Trophoblast cell (in vitro differentiated cells and primary cell): ENCODE data around the gene ALG11.
A peak's percentile ranks its signal among the peaks of the same experiment; 100 is the strongest.
"Not testable (repeated sequence)": the region's sequence is repeated elsewhere in the genome, so short reads cannot be mapped to it uniquely, and the experiment has no call there.

Experiments
- DNase-seq, 2 donors: peaks; one replicate each; pipeline ENCODE4 v3.0.0-alpha.2; 2016
- H2AFZ ChIP-seq: 2 replicates; pipeline ENCODE4 v1.6.1; 2013; ENCODE audit warnings: low read length, moderate library complexity, mild to moderate bottlenecking; ENCODE audit not compliant: insufficient read depth, poor library complexity
- H2AK5ac ChIP-seq: 2 replicates; pipeline ENCODE4 v1.6.1; 2013; ENCODE audit warnings: mild to moderate bottlenecking, low read length
- H2BK120ac ChIP-seq: 2 replicates; pipeline ENCODE4 v1.6.1; 2013; ENCODE audit warnings: low read length, mild to moderate bottlenecking, moderate library complexity; ENCODE audit not compliant: insufficient read depth, poor library complexity
- H2BK12ac ChIP-seq: 2 replicates; pipeline ENCODE4 v1.6.1; 2013; ENCODE audit warnings: mild to moderate bottlenecking, low read length, moderate library complexity
- H2BK5ac ChIP-seq: 2 replicates; pipeline ENCODE4 v1.6.1; 2013; ENCODE audit warnings: low read length, low read depth, moderate library complexity, mild to moderate bottlenecking; ENCODE audit not compliant: poor library complexity
- H3K14ac ChIP-seq: 2 replicates; pipeline ENCODE4 v1.6.1; 2013; ENCODE audit warnings: mild to moderate bottlenecking, low read length
- H3K18ac ChIP-seq: 2 replicates; pipeline ENCODE4 v1.6.1; 2013; ENCODE audit warnings: mild to moderate bottlenecking, low read length
- H3K23ac ChIP-seq: 2 replicates; pipeline ENCODE4 v1.6.1; 2013; ENCODE audit warnings: low read length
- H3K27ac ChIP-seq: 2 replicates; pipeline ENCODE4 v1.5.1; 2013; ENCODE audit warnings: low read depth, mild to moderate bottlenecking, inconsistent platforms, low read length, moderate library complexity
- H3K27me3 ChIP-seq: 2 replicates; pipeline ENCODE4 v1.6.1; 2013; ENCODE audit warnings: inconsistent platforms, mild to moderate bottlenecking, low read length, moderate library complexity; ENCODE audit not compliant: insufficient read depth
- H3K36me3 ChIP-seq, 2 experiments: 1 replicate in 1 of 2; 2 replicates in 1 of 2; pipeline ENCODE4 v1.6.1; 2013; ENCODE audit warnings: low read length in 2 of 2, mild to moderate bottlenecking in 2 of 2, moderate library complexity in 1 of 2; ENCODE audit not compliant: insufficient read depth in 2 of 2, control insufficient read depth in 1 of 2
- H3K4ac ChIP-seq: 2 replicates; pipeline ENCODE4 v1.6.1; 2013; ENCODE audit warnings: low read depth, mild to moderate bottlenecking, low read length, moderate library complexity
- H3K4me1 ChIP-seq, 2 experiments: 1 replicate in 1 of 2; 2 replicates in 1 of 2; pipeline ENCODE4 v1.6.1; 2013; ENCODE audit warnings: low read length in 2 of 2, mild to moderate bottlenecking in 2 of 2, moderate library complexity in 1 of 2; ENCODE audit not compliant: insufficient read depth in 2 of 2, control insufficient read depth in 1 of 2
- H3K4me2 ChIP-seq: 2 replicates; pipeline ENCODE4 v1.6.1; 2013; ENCODE audit warnings: inconsistent platforms, mild to moderate bottlenecking, low read length, moderate library complexity
- H3K4me3 ChIP-seq: 2 replicates; pipeline ENCODE4 v1.5.1; 2013; ENCODE audit warnings: mild to moderate bottlenecking, low read depth, low read length, inconsistent platforms
- H3K79me1 ChIP-seq: one replicate; pipeline ENCODE4 v1.6.1; 2013; ENCODE audit warnings: low read length
- H3K79me2 ChIP-seq: 2 replicates; pipeline ENCODE4 v1.6.1; 2013; ENCODE audit warnings: low read length, mild to moderate bottlenecking; ENCODE audit not compliant: control insufficient read depth, insufficient read depth, poor library complexity
- H3K9ac ChIP-seq: 2 replicates; pipeline ENCODE4 v1.6.1; 2013; ENCODE audit warnings: mild to moderate bottlenecking, low read length
- H3K9me3 ChIP-seq: 2 replicates; pipeline ENCODE4 v1.6.1; 2013; ENCODE audit warnings: low read depth, mild to moderate bottlenecking, control low read depth, inconsistent platforms, low read length; ENCODE audit not compliant: insufficient read depth
- H4K12ac ChIP-seq: 2 replicates; pipeline ENCODE4 v1.6.1; 2013; ENCODE audit warnings: low read depth, mild to moderate bottlenecking, low read length, moderate library complexity
- H4K8ac ChIP-seq: 2 replicates; pipeline ENCODE4 v1.6.1; 2013; ENCODE audit warnings: low read depth, mild to moderate bottlenecking, low read length, moderate library complexity
- H4K91ac ChIP-seq: one replicate; pipeline ENCODE4 v1.6.1; 2013; ENCODE audit warnings: low read depth, mild to moderate bottlenecking, low read length, moderate library complexity
- WGBS: extraction: QIAGEN DNeasy Blood & Tissue Kit; methylation state at CpG from one replicate; pipeline ENCODE4 v1.1.7; 2013; ENCODE audit warnings: missing lambda C conversion rate; ENCODE audit not compliant: insufficient read length, insufficient coverage; ENCODE audit errors: extremely low coverage; 5-methylcytosine and 5-hydroxymethylcytosine counted together

Gene ALG11

GRCh38 chr13:51981355-51981754, 30.8 kb upstream of the ALG11 start:
- Histone ChIP-seq H3K4me1 (peaks cover 4 to 8% of the 10 kb centered on the region in 2 experiments), H2BK12ac (no peak overlapping the region), H3K27me3 (no peaks in the 10 kb centered on the region), H4K91ac (no peak overlapping the region), H3K4ac (no peak overlapping the region), H3K79me2 (peaks cover 2% of the 10 kb centered on the region), H3K14ac (no peak overlapping the region), H2BK5ac (peak overlapping the region; percentile 37), H3K18ac (no peak overlapping the region), H3K9ac (no peak overlapping the region), H2AFZ (no peak overlapping the region), H4K8ac (no peak overlapping the region), H3K23ac (no peak overlapping the region), H3K4me3 (no peak overlapping the region), H4K12ac (no peak overlapping the region), H3K27ac (peak overlapping the region; percentile 84), H2BK120ac (peak overlapping the region; percentile 36), H3K9me3 (peaks cover 5% of the 10 kb centered on the region), H3K4me2 (peak overlapping the region; percentile 44), H2AK5ac (no peak overlapping the region), H3K79me1 (peaks cover 2% of the 10 kb centered on the region), H3K36me3 (no peaks in the 10 kb centered on the region)
- DNase-seq = peak; percentile 46 to 81
- no CpG with 5 or more reads among the region's 4 CpGs for WGBS

- H2BK120ac ChIP-seq, H3K18ac ChIP-seq, H3K9me3 ChIP-seq, H3K79me1 ChIP-seq, H3K14ac ChIP-seq, H2BK5ac ChIP-seq, H2BK12ac ChIP-seq, H3K4me3 ChIP-seq, H3K4me1 ChIP-seq, H2AK5ac ChIP-seq, H4K8ac ChIP-seq, H3K36me3 ChIP-seq, DNase-seq, H2AFZ ChIP-seq, H3K79me2 ChIP-seq, H3K9ac ChIP-seq, H3K4me2 ChIP-seq, H4K12ac ChIP-seq, H3K27me3 ChIP-seq, H3K27ac ChIP-seq, H4K91ac ChIP-seq, H3K23ac ChIP-seq, H3K4ac ChIP-seq: not testable (repeated sequence)
- WGBS = no CpG with 5 or more reads among the region's 3 CpGs
Measured at GRCh38 chr13:51983292-51983691, 28.9 kb upstream of the ALG11 start.

- not testable (repeated sequence) for H3K4ac ChIP-seq, H2BK5ac ChIP-seq, H4K12ac ChIP-seq
Measured at GRCh38 chr13:51984904-51985303, 27.3 kb upstream of the ALG11 start.

GRCh38 chr13:51988988-51989618, 23.1 kb upstream of the ALG11 start:
- no peak for DNase-seq
- Histone ChIP-seq H2BK5ac (no peak overlapping the region), H3K4me3 (no peak overlapping the region), H3K27ac (no peak overlapping the region), H3K18ac (no peak overlapping the region), H3K79me2 (no peaks in the 10 kb centered on the region), H3K27me3 (no peaks in the 10 kb centered on the region), H3K4ac (no peak overlapping the region), H2BK120ac (no peak overlapping the region), H3K23ac (no peak overlapping the region), H3K79me1 (no peaks in the 10 kb centered on the region), H3K9ac (no peak overlapping the region), H3K9me3 (no peaks in the 10 kb centered on the region), H4K12ac (no peak overlapping the region), H4K8ac (no peak overlapping the region), H2AFZ (no peak overlapping the region), H2BK12ac (no peak overlapping the region), H3K4me2 (no peak overlapping the region), H3K4me1 (no peaks in the 10 kb centered on the region), H2AK5ac (no peak overlapping the region), H4K91ac (no peak overlapping the region), H3K14ac (no peak overlapping the region), H3K36me3 (no peaks in the 10 kb centered on the region)
- WGBS = no CpG with 5 or more reads among the region's 3 CpGs

More at GRCh38 chr13:51984904-51985303, 27.3 kb upstream of the ALG11 start:
- not testable (repeated sequence) for H3K9me3 ChIP-seq, H2AK5ac ChIP-seq, H3K23ac ChIP-seq, H3K9ac ChIP-seq, H2BK120ac ChIP-seq, H3K4me2 ChIP-seq, H2AFZ ChIP-seq, H3K27me3 ChIP-seq, H3K36me3 ChIP-seq, H4K91ac ChIP-seq, DNase-seq, H3K4me1 ChIP-seq, H3K14ac ChIP-seq, H4K8ac ChIP-seq, H3K27ac ChIP-seq, H3K4me3 ChIP-seq, H3K18ac ChIP-seq, H3K79me1 ChIP-seq, H3K79me2 ChIP-seq, H2BK12ac ChIP-seq
- WGBS = no CpG with 5 or more reads among the region's 4 CpGs
